ENCODE data around the gene LIMS2. TPM values are rescaled to one million over a fixed set of nuclear protein-coding genes. Genes with fewer than 3 reads are reported as not detected.

The LIMS2 gene
- total RNA-seq, 1 donor from 2014 or later = 3.6 TPM

Other genes with a start within 250 kb of the LIMS2 start
- gene IWS1, start 149.0 kb downstream of the LIMS2 start, total RNA-seq = 20.9 and 32.1 TPM in 2 replicates
- under 0.01 TPM in 2 replicates for gene MYO7B, start 139.8 kb downstream of the LIMS2 start, total RNA-seq
- gene GPR17, start 29.4 kb downstream of the LIMS2 start, total RNA-seq = not detected in 2 replicates
- 2.6 and 5.8 TPM in 2 replicates for gene SFT2D3, start 26.0 kb upstream of the LIMS2 start, total RNA-seq
- gene WDR33, start 135.6 kb upstream of the LIMS2 start, total RNA-seq = 16.1 and 20.8 TPM in 2 replicates
- 16.1 and 22.6 TPM in 2 replicates for gene POLR2D, start 182.6 kb upstream of the LIMS2 start, total RNA-seq
- 10.2 and 18.7 TPM in 2 replicates for gene AMMECR1L, start 210.4 kb upstream of the LIMS2 start, total RNA-seq